IPS DF 4.7 (cell line): ENCODE results near the gene AFAP1.

ENCODE experiments used
- DNase-seq: peaks from one replicate; pipeline ENCODE4 v3.0.0-alpha.2; 2013; ENCODE audit warnings: low spot score; ENCODE audit errors: extremely low read depth

The AFAP1 gene

DNA sequence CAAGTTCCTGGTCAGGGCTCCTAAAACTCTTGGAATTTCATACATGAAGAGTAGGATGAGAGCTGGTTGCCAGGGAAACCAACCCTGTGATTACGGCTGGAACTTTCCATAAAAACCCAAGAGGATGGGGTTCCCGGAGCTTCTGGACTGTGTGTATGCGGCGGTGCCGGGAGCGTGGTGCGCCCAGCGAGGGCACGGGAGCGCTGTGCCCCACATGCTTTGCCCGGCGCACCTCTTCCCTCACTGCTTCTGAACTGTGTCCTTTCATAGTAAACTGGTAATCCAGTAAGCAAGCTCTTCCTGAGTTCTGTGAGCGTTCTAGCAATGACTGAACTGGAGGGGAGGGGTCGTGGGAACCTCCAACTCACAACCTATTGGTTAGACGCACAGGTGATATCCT is 152.6 kb downstream of the AFAP1 start:
- DNase-seq: no peak

DNA sequence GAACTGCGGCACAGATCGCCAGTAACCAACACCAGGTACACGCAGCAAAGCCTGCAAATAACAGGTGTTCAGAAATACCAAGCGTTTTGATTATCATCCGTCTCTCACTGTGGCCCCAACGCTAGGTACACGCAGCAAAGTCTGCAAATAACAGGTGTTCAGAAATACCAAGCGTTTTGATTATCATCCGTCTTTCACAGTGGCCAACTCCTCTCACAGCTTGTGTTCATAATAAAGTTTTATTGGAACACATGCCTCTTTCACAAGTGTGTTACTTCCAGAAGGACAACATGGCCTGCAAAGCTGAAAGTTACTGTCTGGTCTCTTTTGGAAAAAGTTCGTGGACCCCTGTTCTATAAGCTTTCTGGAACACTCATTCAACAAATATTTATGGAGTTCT is 153.1 kb downstream of the AFAP1 start:
- no peak for DNase-seq

DNA sequence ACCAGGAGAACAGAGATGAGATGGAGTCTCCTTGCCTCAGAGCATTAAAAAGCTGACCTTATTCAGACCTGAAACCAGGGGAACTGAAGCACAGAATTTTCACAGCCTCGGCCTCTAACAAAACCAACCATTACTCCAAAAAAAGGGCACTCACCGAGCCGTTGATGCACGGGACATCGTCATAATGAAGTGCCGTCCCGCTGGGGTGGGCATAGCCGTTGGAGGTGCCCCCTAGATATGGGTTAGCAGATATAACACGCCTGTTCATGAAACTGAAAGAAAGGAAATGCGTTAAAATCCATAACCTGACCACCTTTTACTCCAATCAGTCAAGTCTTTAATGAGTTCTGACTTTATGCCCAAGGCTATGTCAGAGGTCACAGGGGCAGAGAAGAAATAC is 153.6 kb downstream of the AFAP1 start:
- no peak for DNase-seq

DNA sequence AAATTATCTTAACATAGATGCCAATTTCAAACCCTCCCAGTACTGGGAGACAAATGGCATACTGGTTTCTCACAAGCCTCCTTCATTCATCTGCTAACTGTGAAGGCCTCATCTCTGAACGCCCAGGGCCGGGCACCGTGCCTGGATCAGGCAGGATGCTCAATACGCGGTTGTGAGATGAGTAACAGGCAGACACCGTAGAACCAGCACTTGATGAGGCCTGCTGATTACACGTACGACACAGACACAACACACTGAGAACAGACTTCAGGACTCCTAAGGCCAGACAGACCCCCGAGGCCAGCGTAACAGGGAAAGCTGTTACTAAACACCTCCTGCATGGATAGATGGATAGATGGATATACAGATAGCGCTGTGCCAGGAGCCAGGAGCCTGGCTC is 154.6 kb downstream of the AFAP1 start:
- no peak for DNase-seq

DNA sequence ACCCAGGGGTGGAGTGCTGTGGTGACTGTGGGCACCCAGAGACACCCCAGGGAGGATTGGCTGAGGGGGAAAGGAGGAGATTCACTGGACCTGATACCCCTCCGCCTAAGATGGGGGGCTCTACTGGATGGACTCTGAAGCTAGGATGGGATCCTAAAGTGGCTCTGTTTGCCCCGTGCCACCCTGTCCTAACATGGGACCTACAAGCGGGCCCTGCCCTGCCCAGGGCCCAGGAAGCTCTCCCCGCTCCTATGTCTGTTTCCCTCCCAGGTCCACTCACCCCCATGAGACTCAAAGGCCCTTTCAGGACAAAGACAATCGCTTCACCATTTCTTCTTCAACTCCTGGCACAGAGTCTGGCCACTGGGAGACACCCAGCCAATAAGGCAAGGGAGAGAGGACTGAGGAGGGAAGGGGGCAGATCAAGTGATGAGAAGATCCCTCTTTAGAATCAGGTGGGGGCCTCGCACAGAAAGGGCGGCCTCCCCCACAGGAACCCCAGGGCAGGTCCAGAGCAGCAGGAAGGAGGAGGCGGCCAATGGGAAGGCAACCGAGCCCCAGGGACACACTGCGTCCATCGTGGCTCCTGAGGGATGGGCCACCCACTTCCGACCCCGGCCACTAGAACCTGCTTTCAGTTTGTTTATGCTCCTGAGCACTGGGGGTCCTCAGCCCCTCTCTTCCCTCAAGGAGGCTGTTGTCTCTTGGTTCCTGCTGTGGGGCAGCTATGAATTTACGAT is 155.4 kb downstream of the AFAP1 start:
- DNase-seq: no peak

DNA sequence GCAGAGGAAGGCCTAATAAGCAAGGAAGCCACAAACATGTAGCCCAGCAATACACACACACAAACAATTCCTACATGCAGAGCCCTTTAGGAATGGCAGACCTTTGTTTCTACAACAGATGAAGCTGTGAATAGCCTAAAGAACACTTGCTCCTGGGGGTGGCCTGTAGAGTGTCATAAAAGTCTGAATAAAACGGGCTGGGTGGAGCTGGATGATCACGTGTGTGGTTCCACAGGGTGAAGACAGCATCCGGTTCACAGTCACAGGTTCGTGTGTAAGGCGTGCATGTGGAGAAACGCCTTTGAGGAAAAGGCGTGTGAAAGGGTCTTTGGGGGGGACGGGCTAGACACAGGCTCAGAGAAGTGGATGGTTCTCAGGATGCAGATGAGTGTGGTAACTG is 156.1 kb downstream of the AFAP1 start:
- no peak for DNase-seq

DNA sequence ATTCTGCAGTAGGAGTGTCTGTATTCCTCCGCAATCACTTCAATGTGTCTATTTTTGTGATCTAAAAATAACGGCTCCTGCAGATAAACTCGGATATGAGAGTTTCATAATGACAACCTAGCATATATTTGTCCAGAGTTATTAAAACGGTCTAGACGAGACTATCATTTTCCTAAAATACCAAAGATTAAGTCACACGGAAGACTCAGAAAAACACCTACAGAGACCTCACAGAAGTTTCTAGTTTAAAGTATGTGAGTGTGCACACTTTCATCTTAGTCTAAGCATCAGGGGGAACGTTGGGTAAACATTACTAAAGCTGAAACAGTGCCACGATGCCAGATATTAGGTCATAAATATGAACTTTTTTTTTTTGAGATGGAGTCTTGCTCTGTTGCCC is 156.9 kb downstream of the AFAP1 start:
- no peak for DNase-seq

DNA sequence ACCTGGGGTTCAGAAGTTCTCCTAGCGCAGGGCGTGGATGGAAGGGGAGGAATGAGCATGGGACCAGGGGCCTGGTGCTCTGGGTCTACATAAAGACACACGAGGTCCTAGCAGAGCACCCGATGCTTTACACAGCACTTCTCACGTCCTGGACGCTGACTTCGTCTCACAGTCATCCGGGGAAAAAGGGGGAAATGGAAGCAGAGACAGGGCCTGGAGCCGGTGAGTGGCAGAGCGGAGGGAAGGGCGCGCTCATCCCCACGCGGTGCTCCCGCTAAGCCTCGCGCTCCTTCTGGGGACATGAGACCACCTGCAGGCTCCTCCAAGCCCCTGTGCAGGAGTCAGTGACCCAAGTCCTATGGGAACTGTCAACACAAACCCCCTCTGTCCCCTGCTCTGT is 157.7 kb downstream of the AFAP1 start:
- no peak for DNase-seq

DNA sequence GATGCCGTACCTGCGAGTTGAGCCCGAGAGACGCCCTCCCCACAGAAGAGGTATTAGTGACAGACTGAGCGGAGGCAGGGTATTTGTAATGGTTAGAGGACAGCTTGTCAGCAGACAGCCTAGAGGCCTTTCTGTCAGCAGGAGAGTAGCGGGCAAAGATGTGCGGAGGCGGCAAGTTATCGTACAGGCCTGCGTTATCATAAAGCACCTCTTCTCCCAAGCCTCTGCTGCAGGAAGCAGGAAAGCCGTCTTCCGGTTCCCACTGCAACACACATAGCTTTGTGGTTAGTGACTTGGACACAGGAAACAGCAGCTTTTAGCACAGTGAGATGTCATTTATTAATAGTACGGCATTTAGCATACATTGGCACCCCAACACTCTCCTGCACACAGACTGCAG is 158.3 kb downstream of the AFAP1 start:
- no peak for DNase-seq

DNA sequence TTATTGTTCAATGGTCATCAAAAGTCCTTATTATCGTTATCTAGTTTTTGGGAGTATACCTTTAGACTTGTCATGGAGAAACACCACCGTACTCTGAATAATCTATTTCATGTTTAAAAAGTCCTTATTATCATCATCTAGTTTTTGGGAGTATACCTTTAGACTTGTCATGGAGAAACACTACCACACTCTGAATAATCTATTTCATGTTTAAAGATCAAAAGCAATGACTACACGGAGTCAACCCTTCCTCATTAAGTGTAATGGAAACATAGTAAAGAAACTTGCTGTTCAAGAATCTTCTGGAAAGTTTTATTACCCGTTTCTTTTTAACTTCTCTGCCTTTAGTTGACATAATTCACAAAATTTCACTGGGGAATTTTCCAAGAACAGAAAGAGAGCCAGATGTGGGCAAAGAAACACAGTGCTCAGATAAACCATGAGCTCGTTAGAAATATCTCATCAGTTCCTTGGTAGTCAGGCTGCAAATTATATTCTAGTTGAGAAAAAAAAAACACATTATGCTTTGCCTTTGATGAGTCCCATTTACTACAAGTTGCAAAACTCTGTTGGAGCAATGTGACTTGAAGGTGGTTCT is 158.8 kb downstream of the AFAP1 start:
- DNase-seq: no peak

DNA sequence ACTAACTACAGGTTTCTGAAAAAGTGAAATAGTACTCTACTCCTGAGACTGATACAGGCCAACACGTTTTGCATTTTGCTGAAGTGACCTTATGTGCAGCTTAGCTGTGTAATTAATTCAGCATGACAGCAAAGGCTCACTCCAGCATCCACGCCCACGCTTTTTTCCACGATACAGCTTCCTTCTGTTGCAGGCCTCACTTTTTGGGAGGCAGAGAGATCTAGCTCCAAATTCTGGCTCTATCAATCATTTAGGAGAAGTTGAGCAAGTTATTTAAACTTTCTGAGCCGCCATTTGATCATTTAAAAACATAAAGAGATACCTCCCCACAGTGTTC is 160.3 kb downstream of the AFAP1 start:
- DNase-seq: no peak

DNA sequence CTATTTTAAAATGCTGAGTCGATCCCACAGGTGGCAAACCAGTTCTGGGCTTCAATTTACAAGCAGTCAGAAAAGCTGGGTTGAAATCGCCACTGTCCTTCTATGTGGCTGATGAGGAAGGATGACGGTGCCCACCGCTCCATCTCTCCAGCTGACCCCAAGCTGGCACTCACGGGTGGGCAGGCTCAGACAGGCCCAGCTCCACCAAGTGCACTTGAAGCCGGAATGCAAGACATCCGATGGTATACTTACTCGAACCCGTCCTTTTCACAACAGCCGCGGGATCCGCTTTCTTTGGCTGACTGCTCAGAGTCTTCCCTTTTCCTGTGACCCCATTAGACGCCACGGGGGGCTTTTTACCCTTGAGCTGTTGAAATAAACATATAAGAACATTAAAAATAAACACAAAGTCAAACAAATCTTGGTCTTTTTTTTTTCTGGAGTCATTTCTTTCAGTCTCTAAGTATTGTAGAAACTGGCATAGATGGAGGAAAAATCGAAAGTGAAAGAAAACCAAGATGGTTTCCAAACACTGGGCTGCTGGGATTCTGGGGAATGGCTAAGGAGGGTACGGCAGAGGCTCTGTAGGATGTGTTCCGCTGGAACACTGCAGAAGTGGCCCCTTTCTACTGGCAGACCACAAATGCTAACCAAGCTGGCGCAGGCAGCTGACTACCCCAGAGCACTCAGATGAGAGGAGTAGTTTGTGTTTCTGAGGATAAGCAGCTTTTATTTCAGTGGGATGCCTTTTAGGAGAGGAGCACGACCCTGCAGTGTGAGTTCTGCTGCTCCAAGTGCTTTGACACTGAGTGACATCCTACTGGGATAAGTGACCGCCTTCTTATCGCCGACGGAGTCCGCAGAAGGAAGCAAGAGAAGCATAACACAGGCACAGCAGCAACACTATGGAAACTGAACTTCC is 160.9 kb downstream of the AFAP1 start:
- DNase-seq: no peak

DNA sequence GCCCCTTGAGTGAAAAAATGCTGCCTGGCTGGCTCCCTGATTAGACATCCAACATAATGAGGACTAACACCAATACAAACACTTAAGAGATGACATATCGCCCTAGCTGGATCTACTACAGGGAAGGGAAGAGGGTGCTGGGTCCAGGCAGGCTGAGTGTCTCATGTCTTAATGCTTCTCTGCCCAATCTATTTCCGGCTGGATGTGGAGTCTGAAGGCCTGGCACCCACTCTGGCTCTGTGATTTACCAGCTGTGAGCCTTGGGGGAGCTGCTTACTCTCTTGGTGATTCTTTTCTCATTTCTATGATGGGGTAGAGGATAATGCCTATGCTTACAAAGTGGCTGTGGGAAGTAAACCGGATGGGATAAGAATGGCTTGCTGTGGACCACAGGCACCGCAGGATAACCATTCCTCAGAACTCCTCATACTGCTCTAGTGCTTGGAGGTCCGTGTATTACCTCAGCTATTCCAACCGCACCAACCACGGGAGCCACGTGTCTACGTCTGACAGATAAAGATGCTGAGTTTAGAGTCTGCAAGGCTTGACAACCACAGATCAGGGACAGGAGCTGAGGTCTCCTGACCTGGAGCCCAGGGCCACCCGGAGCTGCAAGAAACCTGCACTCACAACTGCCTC is 161.7 kb downstream of the AFAP1 start:
- no peak for DNase-seq

DNA sequence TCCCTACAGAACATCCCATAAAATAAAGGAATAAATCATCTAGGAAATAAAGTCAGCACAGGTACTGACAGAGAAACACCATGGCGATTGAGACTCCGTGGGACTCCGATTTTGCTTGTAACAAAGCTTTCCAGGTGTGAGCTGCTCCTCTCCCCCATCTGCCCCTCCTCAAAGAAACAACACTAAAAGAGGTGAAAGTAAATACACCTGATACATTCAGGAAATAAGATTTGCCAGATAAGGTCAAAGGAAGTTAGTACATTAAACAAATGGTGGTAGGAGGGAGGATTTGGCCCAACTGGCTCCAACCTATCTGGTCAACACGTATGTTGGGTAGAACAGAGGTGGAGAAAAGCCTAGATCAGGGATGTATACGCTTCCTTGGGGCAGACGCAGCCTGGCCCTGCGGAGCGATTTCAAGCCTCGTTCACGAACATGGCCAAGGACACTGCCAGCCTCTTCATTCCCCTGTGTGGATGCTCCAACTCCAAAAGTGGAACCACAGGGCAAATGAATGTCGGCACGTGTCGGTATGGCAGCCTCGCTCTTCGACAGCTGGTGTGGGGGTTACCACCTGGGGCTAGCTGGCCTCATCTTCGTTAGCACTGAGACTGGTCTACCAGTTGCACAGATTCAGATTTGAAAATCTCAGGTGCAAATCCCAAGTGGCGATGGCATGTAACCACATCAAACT is 162.5 kb downstream of the AFAP1 start:
- no peak for DNase-seq

DNA sequence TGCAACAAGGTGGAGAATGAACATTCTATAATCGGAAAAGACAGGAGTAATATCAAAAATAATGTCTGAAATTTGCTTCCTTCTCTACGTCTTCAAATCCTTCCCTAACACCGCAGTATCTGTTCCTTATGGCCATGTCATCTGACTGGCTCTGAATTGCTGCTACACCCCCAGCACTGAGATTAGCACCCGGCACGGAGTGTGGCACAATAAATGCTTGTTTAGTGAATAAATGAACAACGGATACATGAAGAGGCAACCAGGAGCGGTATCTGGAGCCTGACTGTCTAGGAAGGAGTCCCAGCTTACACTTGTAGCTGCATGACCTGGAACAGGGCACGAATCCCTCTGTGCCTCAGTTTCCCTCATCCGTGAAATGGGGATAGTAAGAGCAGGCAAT is 164.3 kb downstream of the AFAP1 start:
- no peak for DNase-seq

DNA sequence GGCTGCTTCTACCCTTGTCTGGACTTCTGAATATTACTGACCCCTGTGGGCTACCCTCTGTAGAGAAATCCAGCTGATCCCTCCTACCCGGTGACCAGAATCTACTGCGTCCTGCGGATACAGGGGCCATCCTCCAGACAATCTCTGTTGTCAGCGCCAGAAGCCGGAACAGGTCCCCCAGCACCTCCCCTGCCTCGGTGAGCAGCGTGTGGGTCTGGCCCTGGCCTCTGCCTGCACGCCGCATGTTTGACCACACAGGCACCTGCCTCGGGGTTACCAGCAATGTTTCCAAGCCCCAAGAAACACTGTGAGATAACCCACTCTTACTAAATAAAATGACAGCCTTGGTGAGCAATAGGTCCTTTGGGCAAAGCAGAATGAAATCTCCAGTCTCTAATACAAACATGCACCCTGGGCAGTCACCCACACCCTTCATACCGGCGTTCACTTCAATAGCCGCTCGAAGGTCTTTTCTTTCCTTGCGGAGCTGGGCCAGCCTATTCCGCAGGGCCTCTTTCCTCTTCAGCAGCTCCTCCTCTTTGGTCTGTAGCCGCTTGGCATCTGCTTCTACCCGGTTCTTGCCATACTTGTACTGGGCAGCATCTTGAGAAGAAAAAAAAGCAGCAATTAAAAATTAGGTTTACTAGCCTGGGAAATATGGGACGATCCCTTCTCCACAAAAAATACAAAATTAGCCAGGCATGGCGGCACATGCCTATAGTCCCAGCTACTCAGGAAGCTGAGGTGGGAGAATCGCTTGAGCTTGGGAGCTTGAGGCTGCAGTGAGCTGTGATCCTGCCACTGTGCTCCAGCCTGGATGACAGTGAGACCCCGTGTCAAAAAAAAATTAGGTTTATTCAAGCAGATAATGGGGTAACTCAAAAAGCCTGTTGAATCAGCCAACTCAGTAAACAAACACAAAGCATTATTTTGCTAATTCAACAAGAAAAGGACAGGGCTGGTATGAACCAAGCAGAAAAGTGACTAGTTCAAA is 165.1 kb downstream of the AFAP1 start:
- no peak for DNase-seq

DNA sequence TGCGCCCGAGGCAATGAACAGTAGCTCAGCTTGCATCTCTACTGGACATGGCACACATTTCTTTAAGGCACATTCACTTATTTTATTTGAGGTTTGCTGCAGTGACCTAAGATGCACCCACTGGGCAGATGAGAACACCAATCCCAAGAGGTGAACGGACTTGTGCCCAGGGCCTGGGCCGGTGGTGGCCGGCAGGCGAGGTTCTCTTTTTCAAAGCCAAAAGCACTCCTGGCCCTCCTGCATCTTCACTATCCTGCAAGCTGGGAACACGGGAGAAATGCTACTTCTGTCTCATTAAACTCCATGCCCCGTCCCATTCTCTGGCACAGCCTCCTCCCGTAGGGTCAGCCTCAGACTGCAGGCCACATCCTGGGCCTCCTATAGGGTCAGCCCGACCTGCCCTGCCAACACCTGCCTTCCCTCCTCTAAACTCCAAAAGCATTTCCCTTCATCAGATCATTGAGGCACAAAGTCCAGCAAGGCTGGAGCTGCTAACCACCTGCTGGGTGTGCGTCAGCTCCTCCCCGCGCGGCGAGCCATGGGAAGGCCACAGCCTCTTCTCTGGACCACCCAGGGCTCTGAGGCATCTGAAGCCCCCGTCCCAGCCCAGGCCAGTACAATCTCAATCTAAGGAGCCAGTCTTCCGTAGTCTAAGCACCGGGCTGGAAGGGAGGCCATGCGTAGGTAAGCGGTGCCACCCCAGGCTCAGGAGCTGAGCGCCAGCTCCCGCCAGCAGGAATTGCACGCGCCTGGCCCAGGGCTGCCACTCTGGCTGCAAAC is 166.1 kb downstream of the AFAP1 start:
- no peak for DNase-seq

DNA sequence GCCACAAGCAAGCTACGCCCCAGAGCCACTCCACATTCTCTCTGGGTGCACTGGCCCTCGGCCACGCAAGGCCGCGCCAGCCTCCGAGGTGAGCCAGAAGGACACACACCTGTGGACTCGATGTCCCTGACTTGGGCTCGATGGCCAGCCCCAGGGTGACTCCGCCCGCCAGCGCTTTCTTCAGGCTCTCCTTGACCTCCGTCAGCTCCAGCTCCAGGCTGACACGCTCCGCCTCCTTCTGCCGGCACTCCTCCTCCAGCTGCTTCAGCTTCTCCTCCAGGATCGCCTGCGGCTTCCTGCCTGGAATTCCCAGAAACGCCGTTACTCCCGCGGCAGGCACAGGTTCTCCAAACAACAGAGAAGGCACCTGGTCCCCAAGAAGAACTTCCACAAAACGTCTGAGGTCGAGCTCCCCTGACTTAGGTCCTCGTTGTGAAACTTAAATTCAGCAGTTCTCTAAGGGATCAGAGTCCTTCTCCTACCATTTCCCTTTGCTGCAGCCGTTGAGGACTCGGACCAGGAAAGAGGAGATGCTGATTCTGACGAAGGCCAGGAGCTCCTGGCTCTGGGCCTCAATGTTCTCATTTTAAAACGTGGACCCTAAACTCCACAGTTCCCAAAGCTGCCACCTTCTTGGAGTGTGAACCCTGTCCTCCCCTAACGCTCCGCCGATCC is 166.8 kb downstream of the AFAP1 start:
- no peak for DNase-seq
